ENCODE results near the gene NFATC1.

NFATC1 gene

GRCh38 chr18:79389689-79390088 is 6.0 kb upstream of the NFATC1 start:
- ATAC-seq (no peak), DNase-seq (no peak)

GRCh38 chr18:79392226-79392625 is 3.5 kb upstream of the NFATC1 start:
- no peak for ATAC-seq
- DNase-seq, result no peak

GRCh38 chr18:79393181-79393634 is 2.5 kb upstream of the NFATC1 start:
- ATAC-seq (no peak), DNase-seq (no peak)

GRCh38 chr18:79393635-79394533 is 1.8 kb upstream of the NFATC1 start:
- peak; percentile 5 for ATAC-seq
- DNase-seq, result peak; percentile 69

- peak; percentile 88 for DNase-seq
- peak; percentile 70 for ATAC-seq
Measured at GRCh38 chr18:79394534-79395307, 1.0 kb upstream of the NFATC1 start.

- no peak for DNase-seq
- no peak for ATAC-seq
Measured at GRCh38 chr18:79395308-79395640, 456 bp upstream of the NFATC1 start.

- DNase-seq (peak; percentile 59), ATAC-seq (no peak)
Measured at GRCh38 chr18:79396431-79397246, 909 bp downstream of the NFATC1 start.

GRCh38 chr18:79397247-79397829 is 1.6 kb downstream of the NFATC1 start:
- ATAC-seq, result no peak
- DNase-seq, result no peak

- no peak for ATAC-seq
- no peak for DNase-seq
Measured at GRCh38 chr18:79397830-79398761, 2.4 kb downstream of the NFATC1 start.

- no peak for ATAC-seq
Measured at GRCh38 chr18:79399275-79400081, 3.7 kb downstream of the NFATC1 start.

GRCh38 chr18:79400091-79400590 is 4.4 kb downstream of the NFATC1 start:
- DNase-seq (peak; percentile 74), ATAC-seq (peak; percentile 4)

More at GRCh38 chr18:79399275-79400081, 3.7 kb downstream of the NFATC1 start:
- DNase-seq, result peak; percentile 60

GRCh38 chr18:79400591-79401381 is 5.1 kb downstream of the NFATC1 start:
- ATAC-seq, result peak; percentile 9
- peak; percentile 58 for DNase-seq

GRCh38 chr18:79401494-79402208 is 5.9 kb downstream of the NFATC1 start:
- ATAC-seq (no peak), DNase-seq (no peak)

GRCh38 chr18:79402209-79402576 is 6.5 kb downstream of the NFATC1 start:
- ATAC-seq (no peak), DNase-seq (no peak)

- ATAC-seq (no peak), DNase-seq (no peak)
Measured at GRCh38 chr18:79402977-79403722, 7.4 kb downstream of the NFATC1 start.

- DNase-seq (no peak), ATAC-seq (no peak)
Measured at GRCh38 chr18:79403723-79404566, 8.2 kb downstream of the NFATC1 start.

- no peak for ATAC-seq
- no peak for DNase-seq
Measured at GRCh38 chr18:79404567-79404910, 8.8 kb downstream of the NFATC1 start.

Data from stimulated activated naive CD8-positive, alpha-beta T cell treated with anti-CD3 and anti-CD28 coated beads, Interleukin-15, Interleukin-2, amounts not matched to agents 100 U/mL and 50 U/mL, for 24 hours (primary cell).